GM12878 (cell line): Measurements from ENCODE around the gene COL23A1. TPM values are rescaled to one million over a fixed set of nuclear protein-coding genes. Genes with fewer than 3 reads are reported as not detected.

ENCODE experiments used
- ATAC-seq: fragments of 200-7000 bp; cut with Tn5 transposase; 3 replicates; pipeline ENCODE4 v1.9.1; 2020; ENCODE audit warnings: mild to moderate bottlenecking, moderate library complexity
- BruUV-seq: library from RNA; stranded (reverse); fragments of 400-500 nt; replicated peaks from 2 replicates; lab custom pipeline; 2021; lab: Mats Ljungman, UMichigan
- CTCF ChIA-PET: fragments of 300-600 bp; sonication (Branson Sonifier 250); formaldehyde crosslinking; extraction: SDS; loops from one replicate; lab custom pipeline; 2021; ENCODE audit warnings: inconsistent platforms; lab: Yijun Ruan, JAX
- POLR2A ChIA-PET: fragments of 350-600 bp; formaldehyde crosslinking; extraction: SDS; loops from one replicate; lab custom pipeline; 2021; ENCODE audit warnings: inconsistent platforms; lab: Charles Lee
- RAD21 ChIA-PET: fragments of 300-600 bp; sonication (Branson Sonifier 250); formaldehyde crosslinking; loops from one replicate; lab custom pipeline; 2023; ENCODE audit warnings: antibody characterized with exemption; ENCODE audit not compliant: unreplicated experiment; lab: Charles Lee
- SMC1A ChIA-PET: fragments of 300-600 bp; sonication (Branson Sonifier 250); formaldehyde crosslinking; loops from one replicate; lab custom pipeline; 2023; ENCODE audit not compliant: unreplicated experiment, uncharacterized antibody; lab: Charles Lee
- DNase-seq: peaks from one replicate; pipeline ENCODE4 v3.0.0-alpha.2; 2011; ENCODE audit warnings: low read depth, low spot score
- FAIRE-seq: peaks from 3 replicates; lab custom pipeline; 2011; peaks lifted over from hg19 to GRCh38; lab: Jason Lieb, UNC
- H2AFZ ChIP-seq: 2 replicates; pipeline ENCODE4 v1.6.0; 2011; ENCODE audit warnings: low read depth, low read length, control low read depth; ENCODE audit not compliant: control insufficient read depth
- H3K27ac ChIP-seq: 2 replicates; pipeline ENCODE4 v1.5.1; 2011; ENCODE audit warnings: control low read depth; ENCODE audit not compliant: control insufficient read depth, insufficient read depth
- H3K27me3 ChIP-seq, 2 experiments: replicated peaks in 1 of 2; 2 replicates each; pipeline versions ENCODE4 v1.6.0 to v1.6.1; 2011; ENCODE audit warnings: low read length in 1 of 2; ENCODE audit not compliant: control insufficient read depth in 2 of 2, insufficient read depth in 2 of 2
- H3K36me3 ChIP-seq, 2 experiments: 2 replicates each; pipeline ENCODE4 v1.5.1; 2011; ENCODE audit warnings: low read length in 1 of 2; ENCODE audit not compliant: control insufficient read depth in 2 of 2, insufficient read depth in 2 of 2
- H3K4me1 ChIP-seq: 2 replicates; pipeline ENCODE4 v1.6.1; 2011; ENCODE audit warnings: mild to moderate bottlenecking, low read length, moderate library complexity, mixed read lengths; ENCODE audit not compliant: control insufficient read depth, insufficient read depth
- H3K4me2 ChIP-seq: 2 replicates; pipeline ENCODE4 v1.6.0; 2011; ENCODE audit warnings: control low read depth; ENCODE audit not compliant: control insufficient read depth, insufficient read depth
- H3K4me3 ChIP-seq: fragments of 200-600 bp; sonication (generic); 2 replicates; pipeline ENCODE4 v1.5.1; 2016
- H3K79me2 ChIP-seq: 2 replicates; pipeline ENCODE4 v1.6.0; 2011; ENCODE audit warnings: low read length; ENCODE audit not compliant: control insufficient read depth, insufficient read depth
- H3K9ac ChIP-seq: 2 replicates; pipeline ENCODE4 v1.8.0; 2011; ENCODE audit warnings: low read length, control low read depth, mixed read lengths; ENCODE audit not compliant: control insufficient read depth, insufficient read depth
- H3K9me3 ChIP-seq: replicated peaks from 3 replicates; pipeline ENCODE4 v1.5.1; 2011; ENCODE audit warnings: mild to moderate bottlenecking, low read length; ENCODE audit not compliant: control insufficient read depth, insufficient read depth
- H4K20me1 ChIP-seq: 2 replicates; pipeline ENCODE4 v1.6.0; 2011; ENCODE audit not compliant: control insufficient read depth, insufficient read depth
- BACH1 ChIP-seq: fragments of 450-650 bp; IDR thresholded peaks from 2 replicates; pipeline ENCODE4 v1.6.1; 2017; ENCODE audit warnings: mild to moderate bottlenecking, borderline replicate concordance
- CHD2 ChIP-seq: IDR thresholded peaks from 2 replicates; pipeline ENCODE4 v1.6.1; 2011; ENCODE audit warnings: low read depth, low read length, improper control_type of control experiment, borderline replicate concordance
- CREM ChIP-seq: IDR thresholded peaks from 2 replicates; pipeline ENCODE4 v1.6.1; 2014; ENCODE audit warnings: antibody characterized with exemption, low read depth
- DPF2 ChIP-seq: fragments of 450-650 bp; IDR thresholded peaks from 2 replicates; pipeline ENCODE4 v1.6.1; 2017; ENCODE audit warnings: mild to moderate bottlenecking
- EP300 ChIP-seq, 2 experiments: fragments of 150-350 bp in 1 of 2; IDR thresholded peaks; 2 replicates each; pipeline ENCODE4 v1.6.1; 2011 to 2012; ENCODE audit warnings: low read depth in 2 of 2, low read length in 2 of 2, borderline replicate concordance in 1 of 2, improper control_type of control experiment in 1 of 2, inconsistent platforms in 1 of 2; ENCODE audit not compliant: control insufficient read depth in 1 of 2
- HDAC2 ChIP-seq: fragments of 200-600 bp; sonication (generic); IDR thresholded peaks from 2 replicates; pipeline ENCODE4 v1.6.1; 2017
- KAT2A ChIP-seq: conservative IDR thresholded peaks from 2 replicates; pipeline ENCODE4 v1.6.1; 2011; ENCODE audit warnings: low read depth, low read length; ENCODE audit not compliant: control insufficient read depth
- MXI1 ChIP-seq: fragments of 150-350 bp; IDR thresholded peaks from 2 replicates; pipeline ENCODE4 v1.6.1; 2011; ENCODE audit warnings: low read depth, mild to moderate bottlenecking, inconsistent platforms, low read length, improper control_type of control experiment
- RFX5 ChIP-seq: IDR thresholded peaks from 2 replicates; pipeline ENCODE4 v1.6.1; 2011; ENCODE audit warnings: low read depth, low read length, improper control_type of control experiment
- SIN3A ChIP-seq: IDR thresholded peaks from 2 replicates; pipeline ENCODE4 v1.6.1; 2012; ENCODE audit warnings: low read depth, low read length, improper control_type of control experiment
- SMARCA5 ChIP-seq: fragments of 450-650 bp; IDR thresholded peaks from 2 replicates; pipeline ENCODE4 v1.6.1; 2017; ENCODE audit warnings: mild to moderate bottlenecking
- STAT3 ChIP-seq: IDR thresholded peaks from 2 replicates; pipeline ENCODE4 v1.6.1; 2011; ENCODE audit warnings: low read depth, low read length, improper control_type of control experiment
- TARDBP ChIP-seq: IDR thresholded peaks from 2 replicates; pipeline ENCODE4 v1.6.1; 2016; ENCODE audit warnings: borderline replicate concordance
- TCF7 ChIP-seq: IDR thresholded peaks from 2 replicates; pipeline ENCODE4 v1.6.1; 2014; ENCODE audit warnings: antibody characterized with exemption, borderline replicate concordance
- YY1 ChIP-seq: IDR thresholded peaks from 2 replicates; pipeline ENCODE4 v1.6.1; 2011; ENCODE audit warnings: low read depth, mild to moderate bottlenecking, low read length
- ZNF24 ChIP-seq: fragments of 450-650 bp; IDR thresholded peaks from 2 replicates; pipeline ENCODE4 v1.6.1; 2017; ENCODE audit warnings: antibody characterized with exemption, mild to moderate bottlenecking
- ZZZ3 ChIP-seq: IDR thresholded peaks from 2 replicates; pipeline ENCODE4 v1.6.1; 2011; ENCODE audit warnings: low read depth; ENCODE audit not compliant: control insufficient read depth, insufficient read length
- WGBS: methylation state at CpG from one replicate; pipeline ENCODE4 v1.1.6; 2016; ENCODE audit warnings: low lambda C conversion rate; ENCODE audit not compliant: insufficient replicate concordance, insufficient coverage; ENCODE audit errors: missing lambda C conversion rate; 5-methylcytosine and 5-hydroxymethylcytosine counted together
- in situ Hi-C: fragments of 300-500 bp; cut with MboI; formaldehyde crosslinking; loops from 9 replicates; pipeline ENCODE4 v1.14.3; 2018; ENCODE audit warnings: mixed read lengths
- intact Hi-C: fragments of 100-400 bp; cut with micrococcal nuclease; formaldehyde crosslinking; loops from one replicate; pipeline ENCODE4 v1.14.2; 2022; ENCODE audit not compliant: unreplicated experiment
- polyA plus RNA-seq, 11 experiments: library from polyadenylated mRNA; depleted of rRNA in 4 of 11; unstranded in 6 of 11; stranded (reverse) in 5 of 11; fragments of >200 nt; fragmentation: Nextera tagmentation in 4 of 11; fragmentation: Illumina TruSeq in 1 of 11; extraction: Ambion mirVana in 4 of 11; extraction: Trizol in 1 of 11; gene quantifications; 1 replicate in 1 of 11; 2 replicates in 10 of 11; pipeline versions ENCODE4 v1.2.1 to v1.2.3, GENCODE V29; 2011 to 2016; ENCODE audit warnings: inconsistent platforms in 2 of 11, missing spikeins in 2 of 11, low read depth in 1 of 11
- total RNA-seq, 4 experiments: library from RNA; depleted of rRNA in 3 of 4; stranded (reverse); fragments of >200 nt in 3 of 4; fragmentation: Illumina TruSeq in 1 of 4; extraction: Trizol in 1 of 4; gene quantifications; 2 replicates each; pipeline versions ENCODE4 v1.2.1 to v1.2.3, GENCODE V29; 2013 to 2021

The COL23A1 gene
- total and polyA plus RNA-seq, 10 of the 15 experiments (the other 5 are each of a cell fraction or from before 2014, with no cell fraction given): 0.03 to 0.83 (median 0.09) TPM; not detected in 5

DNA sequence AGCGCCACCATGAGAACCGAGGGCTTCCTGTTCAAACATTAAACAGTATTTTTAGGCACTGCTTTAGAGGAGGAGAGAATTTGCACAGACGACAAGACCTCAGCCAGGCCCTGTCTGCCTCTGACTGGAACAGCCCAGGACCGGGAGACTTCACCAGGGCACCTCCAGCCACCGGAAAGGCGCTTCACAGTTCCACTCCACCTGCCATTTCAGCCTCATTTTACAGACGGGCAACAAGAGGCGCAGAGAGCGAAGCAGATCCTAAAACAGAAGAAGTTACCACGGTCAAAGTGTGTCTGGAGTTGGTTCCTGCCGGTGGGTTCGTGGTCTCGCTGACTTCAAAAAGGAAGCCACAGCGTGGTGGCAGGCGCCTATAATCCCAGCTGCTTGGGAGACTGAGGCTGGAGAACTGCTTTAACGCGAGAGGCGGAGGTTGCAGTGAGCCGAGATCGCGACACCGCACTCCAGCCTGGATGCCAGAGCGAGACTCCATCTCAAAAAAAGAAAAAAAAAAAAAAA lies 28.4 kb downstream of the COL23A1 start (continued):
- no peak for TF ChIP-seq SMARCA5
- no peak for TF ChIP-seq TARDBP
- TF ChIP-seq CREM: no peak
- TF ChIP-seq ZZZ3: no peak
- TF ChIP-seq RFX5: no peak
- TF ChIP-seq KAT2A: no peak
- no peak for TF ChIP-seq BACH1
- TF ChIP-seq MXI1: no peak
- TF ChIP-seq HDAC2: no peak
- no peak for TF ChIP-seq EP300 (IDR thresholded peaks at IDR 0.05; ENCODE audit: borderline replicate concordance in 1 of 2, control insufficient read depth in 1 of 2, low read depth in 2 of 2, low read length in 2 of 2)
- no peak for TF ChIP-seq DPF2
- no peak for TF ChIP-seq TCF7
- no peak for TF ChIP-seq YY1
- TF ChIP-seq, all 136 proteins: peak for 0

DNA sequence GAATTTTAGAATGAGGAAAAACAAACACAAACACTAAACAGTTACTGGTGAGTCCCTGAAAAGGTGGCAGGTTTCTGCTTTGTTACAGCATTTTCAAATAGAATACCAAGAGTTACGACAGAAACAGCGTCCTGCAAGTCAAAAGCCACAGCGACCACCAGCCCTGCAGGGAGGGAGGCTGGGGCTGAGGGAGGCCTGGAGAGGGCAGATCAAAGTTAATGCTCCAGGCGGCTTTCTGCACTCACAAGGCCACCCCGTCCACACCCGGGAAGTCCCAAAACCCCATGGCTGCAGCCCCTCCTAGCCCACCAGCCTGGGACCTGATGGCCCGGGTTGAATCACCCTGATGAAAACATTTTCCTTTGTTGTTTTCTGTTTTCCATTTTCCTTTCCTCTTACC lies 29.3 kb downstream of the COL23A1 start:
- CTCF ChIA-PET: no interaction called here
- Histone ChIP-seq H4K20me1 (no peaks in the 10 kb centered on the region), H3K9me3 (no peaks in the 10 kb centered on the region; the same call in 2 of the 3 replicates), H3K79me2 (no peaks in the 10 kb centered on the region), H2AFZ (no peak overlapping the region), H3K4me1 (no peaks in the 10 kb centered on the region), H3K9ac (no peak overlapping the region), H3K27ac (no peak overlapping the region), H3K36me3 (no peaks in the 10 kb centered on the region)
- POLR2A ChIA-PET: no interaction called here
- DNase-seq (no peak), FAIRE-seq (no peak), ATAC-seq (no peak)
- BruUV-seq: no TSS peak
- RAD21 ChIA-PET: no interaction called here
- intact Hi-C loops (no loop called here), in situ Hi-C loops (no loop called here)
- TF ChIP-seq CHD2 (no peak), ZNF24 (no peak), STAT3 (no peak), SIN3A (no peak)
- TF ChIP-seq, all 136 proteins: peak for 0
- Histone ChIP-seq H3K4me2 (no peak overlapping the region), H3K27me3 (no peaks in the 10 kb centered on the region), H3K4me3 (no peak overlapping the region)
- WGBS: 71% methylated on average over 7 of the region's 7 CpGs
- SMC1A ChIA-PET: no interaction called here
